AG09319 (cell line): ENCODE results near the gene DNAJC10.

Experiments
- DNase-seq: peaks from one replicate; pipeline ENCODE4 v3.0.0-alpha.2; 2010; ENCODE audit warnings: low read depth; ENCODE audit errors: extremely low read depth
- TF ChIP-seq, protein P1 (sequence below): IDR thresholded peaks from 2 replicates; pipeline ENCODE4 v1.5.1; 2011; ENCODE audit warnings: low read depth, mild to moderate bottlenecking, inconsistent platforms, low read length, moderate library complexity

The DNAJC10 gene

DNA sequence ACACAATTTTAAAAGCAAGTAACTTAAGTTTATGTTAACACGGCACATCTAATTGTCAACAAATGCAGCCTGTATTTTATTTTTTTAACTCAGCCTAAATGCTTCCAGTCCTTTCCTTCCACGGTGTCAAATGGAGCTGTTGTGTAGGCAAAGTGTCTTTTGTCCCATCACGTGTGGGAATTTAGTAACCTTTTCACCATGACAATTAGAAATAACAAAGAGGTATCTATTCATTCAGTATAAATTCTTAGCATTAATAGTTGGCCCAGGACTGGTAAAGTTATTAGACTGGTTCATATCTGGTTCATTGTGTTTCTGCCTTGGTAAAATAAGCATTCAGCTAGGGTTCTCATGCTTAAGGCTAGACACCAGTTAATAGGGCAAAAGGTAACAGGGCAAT is 102.4 kb downstream of the DNAJC10 start:
- no peak for DNase-seq
- TF ChIP-seq, protein P1, sequence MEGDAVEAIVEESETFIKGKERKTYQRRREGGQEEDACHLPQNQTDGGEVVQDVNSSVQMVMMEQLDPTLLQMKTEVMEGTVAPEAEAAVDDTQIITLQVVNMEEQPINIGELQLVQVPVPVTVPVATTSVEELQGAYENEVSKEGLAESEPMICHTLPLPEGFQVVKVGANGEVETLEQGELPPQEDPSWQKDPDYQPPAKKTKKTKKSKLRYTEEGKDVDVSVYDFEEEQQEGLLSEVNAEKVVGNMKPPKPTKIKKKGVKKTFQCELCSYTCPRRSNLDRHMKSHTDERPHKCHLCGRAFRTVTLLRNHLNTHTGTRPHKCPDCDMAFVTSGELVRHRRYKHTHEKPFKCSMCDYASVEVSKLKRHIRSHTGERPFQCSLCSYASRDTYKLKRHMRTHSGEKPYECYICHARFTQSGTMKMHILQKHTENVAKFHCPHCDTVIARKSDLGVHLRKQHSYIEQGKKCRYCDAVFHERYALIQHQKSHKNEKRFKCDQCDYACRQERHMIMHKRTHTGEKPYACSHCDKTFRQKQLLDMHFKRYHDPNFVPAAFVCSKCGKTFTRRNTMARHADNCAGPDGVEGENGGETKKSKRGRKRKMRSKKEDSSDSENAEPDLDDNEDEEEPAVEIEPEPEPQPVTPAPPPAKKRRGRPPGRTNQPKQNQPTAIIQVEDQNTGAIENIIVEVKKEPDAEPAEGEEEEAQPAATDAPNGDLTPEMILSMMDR, result no peak

DNA sequence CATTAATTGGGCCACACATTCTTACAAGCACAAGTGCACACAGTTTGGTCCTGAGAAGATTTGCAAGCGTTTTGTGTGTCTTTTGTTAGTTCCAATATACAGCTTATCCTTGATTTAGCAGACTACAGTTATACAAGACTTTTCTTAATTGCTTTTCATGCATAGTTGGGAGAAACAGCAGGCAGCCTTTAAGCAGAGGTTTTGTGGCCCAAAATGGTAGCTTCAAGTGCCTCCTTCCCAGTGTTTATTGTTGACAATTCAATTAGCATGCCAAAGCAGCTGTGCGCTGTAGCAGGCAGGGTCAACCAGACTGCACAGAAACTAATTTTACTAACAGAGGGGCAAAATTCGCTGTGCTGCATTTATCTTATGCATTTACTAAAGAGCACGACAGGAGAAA is 102.9 kb downstream of the DNAJC10 start:
- no peak for DNase-seq
- TF ChIP-seq, protein P1, result no peak

DNA sequence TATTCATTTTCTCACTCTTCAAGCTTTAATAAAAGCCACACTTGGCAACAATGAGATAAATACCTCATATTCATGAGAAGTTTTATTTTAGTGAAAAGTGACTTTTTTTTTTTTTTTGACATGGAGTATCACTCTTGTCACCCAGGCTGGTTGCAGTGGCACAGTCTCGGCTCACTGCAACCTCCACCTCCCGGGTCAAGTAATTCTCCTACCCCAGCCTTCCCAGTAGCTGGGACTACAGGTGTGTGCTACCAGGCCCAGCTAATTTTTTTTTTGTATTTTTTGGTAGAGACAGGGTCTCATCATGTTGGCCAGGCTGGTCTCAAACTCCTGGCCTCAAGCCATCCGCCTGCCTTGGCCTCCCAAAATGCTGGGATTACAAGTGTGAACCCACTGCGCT is 103.4 kb downstream of the DNAJC10 start:
- DNase-seq, result no peak
- TF ChIP-seq, protein P1, result no peak

DNA sequence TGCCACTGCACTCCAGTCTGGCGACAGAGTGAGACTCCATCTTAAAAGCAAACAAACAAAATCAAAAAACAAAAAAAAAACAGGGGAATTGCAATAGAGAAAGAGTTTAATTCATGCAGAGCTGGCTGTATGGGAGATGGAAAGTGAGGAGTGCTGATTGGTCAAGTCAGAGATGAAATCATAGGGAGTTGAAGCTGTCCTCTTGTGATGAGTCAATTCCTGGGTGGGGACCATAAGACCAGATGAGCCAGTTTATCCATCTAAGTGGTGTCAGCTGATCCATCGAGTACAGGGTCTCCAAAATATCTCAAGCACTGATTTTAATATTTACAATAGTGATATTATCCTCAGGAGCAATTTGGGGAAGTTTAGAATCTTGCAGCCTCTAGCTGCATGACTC is 105.1 kb downstream of the DNAJC10 start:
- TF ChIP-seq, protein P1, result no peak
- DNase-seq, result no peak

DNA sequence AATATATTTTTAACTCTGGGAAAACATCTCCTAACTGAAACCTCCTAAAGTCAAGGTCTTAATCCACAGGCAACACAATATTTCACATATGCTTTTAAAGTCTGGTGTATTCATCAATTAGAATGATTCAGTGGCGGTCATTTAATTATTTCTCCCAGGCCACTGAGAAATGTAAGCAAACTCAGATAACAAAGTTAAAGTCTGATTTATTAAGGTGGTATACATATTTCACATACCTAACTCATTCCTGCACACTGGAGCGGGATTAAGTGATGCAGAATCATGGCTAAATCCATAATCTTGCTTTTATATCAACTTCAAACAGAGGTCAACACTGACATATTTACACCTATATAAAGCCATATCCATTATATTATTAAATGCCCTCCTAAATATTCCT is 106.7 kb downstream of the DNAJC10 start:
- no peak for DNase-seq
- TF ChIP-seq, protein P1, result no peak

DNA sequence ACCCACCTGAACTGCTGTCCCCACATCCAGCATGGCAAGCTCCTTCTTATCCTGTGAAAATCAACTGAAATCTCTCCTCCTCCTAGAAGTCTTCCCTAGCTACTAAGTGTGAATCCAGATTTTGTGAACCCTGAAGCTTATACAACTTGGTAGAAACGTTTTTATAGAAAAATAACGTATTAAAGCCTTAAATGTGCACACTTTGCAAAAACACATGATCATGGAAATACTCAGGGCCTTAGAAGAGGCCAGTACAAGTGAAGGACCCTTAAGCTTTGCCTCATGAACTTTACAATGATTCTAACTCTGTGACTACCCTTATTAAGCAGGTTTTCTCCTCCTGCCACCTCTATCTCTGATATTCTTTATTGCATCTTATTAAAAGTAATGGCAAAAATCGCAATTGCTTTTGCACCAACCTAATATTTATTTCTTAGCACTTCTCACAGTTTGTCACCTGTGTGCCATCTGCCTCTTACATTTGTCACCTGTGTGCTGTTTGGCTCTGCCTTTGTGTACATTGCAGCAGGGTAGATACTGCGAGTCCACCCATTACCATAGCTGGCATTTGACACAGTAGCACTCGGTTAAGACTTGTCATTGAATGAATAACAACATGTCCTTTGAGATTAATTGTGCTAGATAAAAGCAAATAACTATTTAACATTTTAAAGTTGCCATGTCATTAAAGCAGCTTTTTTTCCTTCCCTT is 108.2 kb downstream of the DNAJC10 start:
- no peak for DNase-seq
- TF ChIP-seq, protein P1, result no peak

DNA sequence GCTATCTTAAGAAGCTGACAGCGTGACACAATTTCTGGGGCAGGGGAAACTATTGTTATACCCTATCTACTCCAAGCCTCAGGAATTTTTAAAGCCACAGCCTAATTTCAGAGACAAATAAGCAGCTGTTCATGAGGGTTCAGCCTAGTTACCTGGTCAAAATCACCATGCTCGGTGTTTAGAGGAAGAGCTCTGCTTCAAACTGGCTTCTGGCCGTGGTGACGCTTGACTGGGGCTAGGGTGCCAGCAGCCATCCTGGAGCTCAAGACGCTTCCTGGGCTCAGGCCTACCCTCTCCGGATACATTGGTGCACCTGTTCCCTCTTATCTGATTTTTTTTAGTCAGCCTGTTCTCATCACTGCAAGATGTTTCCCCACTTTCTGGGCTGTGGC is 108.7 kb downstream of the DNAJC10 start:
- TF ChIP-seq, protein P1, result no peak
- no peak for DNase-seq
